Measurements from ENCODE around the gene C1QTNF2. TPM values are rescaled to one million over a fixed set of nuclear protein-coding genes. Genes with fewer than 3 reads are reported as not detected.

The C1QTNF2 gene
- total RNA-seq, 6 donors from 2014 or later: 0.39 to 3.1 (median 0.61) TPM; not detected in 1

DNA sequence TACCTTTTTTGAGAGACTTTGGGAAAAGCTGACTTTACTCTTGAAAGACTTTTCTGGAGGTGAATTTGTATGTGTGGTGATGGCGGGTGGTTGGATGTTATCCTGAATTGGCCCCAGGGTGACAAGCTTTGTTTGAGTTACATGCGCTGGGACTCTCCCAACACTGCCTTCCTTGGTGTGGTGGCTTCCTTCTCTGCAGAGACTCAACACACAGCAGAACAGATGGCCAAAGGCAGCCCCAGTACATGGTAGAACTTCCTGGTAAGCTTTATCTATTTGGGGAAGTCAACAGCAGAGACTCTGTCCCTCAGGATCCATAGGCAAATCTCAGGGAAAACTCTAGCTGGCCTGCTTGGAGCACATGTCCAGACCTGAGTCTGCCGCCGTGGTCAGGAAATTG, 18.1 kb downstream of the C1QTNF2 start:
- no peaks in the 10 kb centered on the region for H3K9me3 ChIP-seq
- WGBS, 2 donors: 89 to 100% methylated on average over 2 to 4 of the region's 4 CpGs
- ATAC-seq (ENCODE audit: low FRiP score in 2 of 2) (no peak), DNase-seq (no peak)
- H3K27ac ChIP-seq: no peak overlapping the region
- no peaks in the 10 kb centered on the region for H3K27me3 ChIP-seq
- no peaks in the 10 kb centered on the region for H3K36me3 ChIP-seq
- H3K4me1 ChIP-seq: no peaks in the 10 kb centered on the region
- TF ChIP-seq POLR2AphosphoS5 (IDR thresholded peaks at IDR 0.05) (no peak), EP300 (IDR thresholded peaks at IDR 0.05) (no peak), POLR2A (IDR thresholded peaks at IDR 0.05) (no peak)
- TF ChIP-seq, protein P1, sequence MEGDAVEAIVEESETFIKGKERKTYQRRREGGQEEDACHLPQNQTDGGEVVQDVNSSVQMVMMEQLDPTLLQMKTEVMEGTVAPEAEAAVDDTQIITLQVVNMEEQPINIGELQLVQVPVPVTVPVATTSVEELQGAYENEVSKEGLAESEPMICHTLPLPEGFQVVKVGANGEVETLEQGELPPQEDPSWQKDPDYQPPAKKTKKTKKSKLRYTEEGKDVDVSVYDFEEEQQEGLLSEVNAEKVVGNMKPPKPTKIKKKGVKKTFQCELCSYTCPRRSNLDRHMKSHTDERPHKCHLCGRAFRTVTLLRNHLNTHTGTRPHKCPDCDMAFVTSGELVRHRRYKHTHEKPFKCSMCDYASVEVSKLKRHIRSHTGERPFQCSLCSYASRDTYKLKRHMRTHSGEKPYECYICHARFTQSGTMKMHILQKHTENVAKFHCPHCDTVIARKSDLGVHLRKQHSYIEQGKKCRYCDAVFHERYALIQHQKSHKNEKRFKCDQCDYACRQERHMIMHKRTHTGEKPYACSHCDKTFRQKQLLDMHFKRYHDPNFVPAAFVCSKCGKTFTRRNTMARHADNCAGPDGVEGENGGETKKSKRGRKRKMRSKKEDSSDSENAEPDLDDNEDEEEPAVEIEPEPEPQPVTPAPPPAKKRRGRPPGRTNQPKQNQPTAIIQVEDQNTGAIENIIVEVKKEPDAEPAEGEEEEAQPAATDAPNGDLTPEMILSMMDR (IDR thresholded peaks at IDR 0.05): no peak
- no peak overlapping the region for H3K4me3 ChIP-seq

DNA sequence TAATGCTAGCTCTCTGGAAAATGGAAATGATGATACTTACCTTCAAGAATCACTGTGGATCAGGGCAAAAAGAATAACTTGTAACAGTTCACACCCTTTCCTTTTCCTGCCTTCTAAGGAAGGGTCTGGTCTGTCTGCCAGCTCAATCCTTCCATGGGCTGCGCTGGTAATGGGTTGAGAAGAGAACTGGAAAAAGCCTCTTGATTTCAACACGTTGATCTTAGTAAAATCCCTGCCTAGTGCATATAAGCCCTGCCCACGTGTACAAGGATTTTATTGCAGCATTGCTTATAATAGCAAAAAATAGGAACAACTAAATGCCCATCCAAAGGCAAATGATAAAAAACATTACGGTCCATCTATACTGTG, 20.5 kb downstream of the C1QTNF2 start:
- no peak overlapping the region for H3K27ac ChIP-seq
- no peak overlapping the region for H3K4me3 ChIP-seq
- no peak for ATAC-seq (ENCODE audit: low FRiP score in 2 of 2)
- DNase-seq: no peak
- TF ChIP-seq POLR2AphosphoS5 (IDR thresholded peaks at IDR 0.05): no peak
- no peak for TF ChIP-seq EP300 (IDR thresholded peaks at IDR 0.05)
- TF ChIP-seq, protein P1 (IDR thresholded peaks at IDR 0.05): no peak
- TF ChIP-seq POLR2A (IDR thresholded peaks at IDR 0.05): no peak
- H3K27me3 ChIP-seq: no peaks in the 10 kb centered on the region
- peaks cover 0 to 5% (median 0%) of the 10 kb centered on the region in 4 donors for H3K4me1 ChIP-seq
- WGBS, 2 donors: 74 to 77% methylated on average over 4 of the region's 4 CpGs
- H3K9me3 ChIP-seq: no peaks in the 10 kb centered on the region
- H3K36me3 ChIP-seq: no peaks in the 10 kb centered on the region

DNA sequence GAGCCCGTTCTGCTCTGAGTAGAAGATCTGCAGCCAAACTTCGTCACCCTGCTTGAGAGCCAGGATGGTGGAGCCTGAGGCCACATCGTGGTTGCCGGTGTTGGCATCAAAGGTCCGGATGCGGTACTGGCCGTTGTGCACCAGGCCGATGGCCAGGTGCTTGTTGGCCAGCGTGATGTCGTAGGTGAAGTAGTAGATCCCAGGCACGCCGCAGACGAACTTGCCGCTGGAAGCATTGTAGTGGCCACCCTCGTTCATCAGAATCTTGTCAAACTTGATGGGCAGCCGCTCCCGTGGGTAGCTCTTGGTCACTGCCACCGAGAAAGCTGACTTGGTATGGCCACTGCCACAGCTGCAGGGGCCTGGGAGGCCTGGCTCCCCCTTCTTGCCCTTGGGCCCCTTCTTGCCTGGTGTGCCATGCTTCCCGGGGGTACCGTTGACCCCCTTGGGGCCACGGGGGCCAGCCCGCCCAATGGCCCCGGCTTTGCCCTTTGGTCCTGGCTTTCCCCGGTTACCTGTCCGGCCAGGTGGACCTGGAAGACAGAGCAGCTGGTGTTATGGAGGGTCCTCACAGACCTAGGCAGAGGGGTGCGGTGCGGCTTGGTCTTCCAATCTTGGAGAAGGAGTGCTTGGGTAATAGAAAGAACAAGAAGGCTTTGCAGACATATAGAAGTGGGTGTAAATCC, 21.0 kb downstream of the C1QTNF2 start:
- TF ChIP-seq EP300 (IDR thresholded peaks at IDR 0.05) (no peak), POLR2AphosphoS5 (IDR thresholded peaks at IDR 0.05) (no peak), POLR2A (IDR thresholded peaks at IDR 0.05) (no peak)
- TF ChIP-seq, protein P1 (IDR thresholded peaks at IDR 0.05): no peak
- Histone ChIP-seq H3K36me3 (no peaks in the 10 kb centered on the region), H3K9me3 (no peaks in the 10 kb centered on the region), H3K4me1 (peaks cover 0 to 6% (median 0%) of the 10 kb centered on the region in 4 donors), H3K27me3 (no peaks in the 10 kb centered on the region), H3K4me3 (no peak overlapping the region), H3K27ac (no peak overlapping the region)
- 94 to 95% methylated on average over 20 to 27 of the region's 27 CpGs for WGBS, 2 donors
- DNase-seq: peak in 1 of 2 donors; percentile 51
- ATAC-seq (ENCODE audit: low FRiP score in 2 of 2): no peak

DNA sequence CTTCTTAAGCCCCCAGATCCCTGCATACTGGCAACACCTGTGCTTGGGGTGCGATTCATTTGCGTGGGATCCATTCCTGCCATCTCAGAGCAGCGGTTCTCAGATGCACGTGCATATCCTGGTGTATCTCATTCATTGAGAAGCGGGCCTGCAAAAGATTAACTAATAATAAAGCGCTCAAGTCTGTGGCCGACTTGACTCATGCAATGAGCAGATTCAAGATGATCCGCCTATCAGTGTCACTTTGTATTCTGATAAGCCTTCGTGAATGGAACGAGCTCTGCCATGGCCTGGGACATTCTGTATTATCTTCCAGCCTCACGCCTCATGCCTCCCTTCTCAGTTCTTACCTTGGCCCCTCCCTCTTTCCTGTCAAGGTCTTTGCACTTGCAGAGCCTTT, 22.3 kb downstream of the C1QTNF2 start:
- TF ChIP-seq POLR2A (IDR thresholded peaks at IDR 0.05) (no peak), EP300 (IDR thresholded peaks at IDR 0.05) (no peak), POLR2AphosphoS5 (IDR thresholded peaks at IDR 0.05) (no peak)
- TF ChIP-seq, protein P1 (IDR thresholded peaks at IDR 0.05): no peak
- Histone ChIP-seq H3K4me3 (no peak overlapping the region), H3K27me3 (no peaks in the 10 kb centered on the region), H3K4me1 (peaks cover 0 to 6% (median 0%) of the 10 kb centered on the region in 4 donors), H3K27ac (no peak overlapping the region), H3K9me3 (no peaks in the 10 kb centered on the region), H3K36me3 (no peaks in the 10 kb centered on the region)
- WGBS, 2 donors: 87 to 88% methylated on average over 11 of the region's 11 CpGs
- DNase-seq (no peak), ATAC-seq (ENCODE audit: low FRiP score in 2 of 2) (no peak)

DNA sequence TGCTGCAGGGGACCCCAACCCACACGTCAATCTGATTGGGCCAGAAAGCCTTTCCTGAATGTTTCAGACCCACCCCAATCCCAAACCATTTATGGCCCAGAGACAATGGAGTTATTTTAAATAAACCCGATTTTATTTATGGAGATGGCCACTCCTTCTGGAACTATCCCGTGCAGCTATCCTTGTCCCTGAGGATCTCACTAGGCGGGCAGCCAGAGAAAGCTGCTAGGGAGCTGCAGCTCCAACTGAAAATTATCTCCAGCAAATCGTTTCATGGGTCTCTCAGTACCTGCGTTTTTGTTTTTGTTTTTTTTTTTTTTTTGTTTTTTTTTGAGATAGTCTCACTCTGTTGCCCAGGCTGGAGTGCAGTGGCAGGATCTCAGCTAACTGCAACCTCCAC, 23.0 kb downstream of the C1QTNF2 start:
- TF ChIP-seq EP300 (IDR thresholded peaks at IDR 0.05) (no peak), POLR2A (IDR thresholded peaks at IDR 0.05) (no peak), POLR2AphosphoS5 (IDR thresholded peaks at IDR 0.05) (no peak)
- TF ChIP-seq, protein P1 (IDR thresholded peaks at IDR 0.05): no peak
- WGBS, 2 donors: 76 to 80% methylated on average over 6 of the region's 6 CpGs
- Histone ChIP-seq H3K36me3 (no peaks in the 10 kb centered on the region), H3K27ac (no peak overlapping the region), H3K9me3 (no peaks in the 10 kb centered on the region), H3K27me3 (no peaks in the 10 kb centered on the region), H3K4me3 (no peak overlapping the region), H3K4me1 (peaks cover 0 to 6% (median 0%) of the 10 kb centered on the region in 4 donors)
- ATAC-seq (ENCODE audit: low FRiP score in 2 of 2) (no peak), DNase-seq (no peak)

Data from upper lobe of left lung (tissue), 6 donors.